Keratinocyte (primary cell): ENCODE data around the gene TINAG. TPM values are rescaled to one million over a fixed set of nuclear protein-coding genes. Genes with fewer than 3 reads are reported as not detected.

Experiments used
- DNase-seq: peaks from one replicate; pipeline ENCODE4 v3.0.0-alpha.2; 2011; ENCODE audit warnings: low read depth, missing footprints, low spot score
- FAIRE-seq: peaks from 2 replicates; lab custom pipeline; 2011; peaks lifted over from hg19 to GRCh38; lab: Jason Lieb, UNC
- H2AFZ ChIP-seq: 2 replicates; pipeline ENCODE4 v1.6.0; 2012; ENCODE audit warnings: low read length, control low read depth, inconsistent platforms; ENCODE audit not compliant: control insufficient read depth
- H3K27ac ChIP-seq: 2 replicates; pipeline ENCODE4 v1.5.1; 2011; ENCODE audit warnings: low read length; ENCODE audit not compliant: control insufficient read depth, insufficient read depth
- H3K27me3 ChIP-seq: 3 replicates; pipeline ENCODE4 v1.6.0; 2011; ENCODE audit warnings: low read length; ENCODE audit not compliant: control insufficient read depth, insufficient read depth; ENCODE audit errors: extremely low read depth
- H3K36me3 ChIP-seq, 2 experiments: 2 replicates in 1 of 2; 3 replicates in 1 of 2; pipeline ENCODE4 v1.5.1; 2011; ENCODE audit warnings: low read length in 2 of 2, mild to moderate bottlenecking in 1 of 2; ENCODE audit not compliant: control insufficient read depth in 2 of 2, insufficient read depth in 2 of 2; ENCODE audit errors: extremely low read depth in 1 of 2
- H3K4me1 ChIP-seq: 3 replicates; pipeline ENCODE4 v1.5.1; 2011; ENCODE audit warnings: low read length; ENCODE audit not compliant: control insufficient read depth, insufficient read depth; ENCODE audit errors: extremely low read depth
- H3K4me2 ChIP-seq: 3 replicates; pipeline ENCODE4 v1.6.0; 2011; ENCODE audit warnings: low read depth, low read length; ENCODE audit not compliant: control insufficient read depth, insufficient read depth; ENCODE audit errors: extremely low read depth
- H3K4me3 ChIP-seq, 3 experiments: fragments of 200-600 bp in 1 of 3; sonication (generic) in 1 of 3; 2 replicates in 2 of 3; 3 replicates in 1 of 3; pipeline ENCODE4 v1.5.1; 2011 to 2016; ENCODE audit warnings: low read length in 3 of 3, mild to moderate bottlenecking in 3 of 3, control low read depth in 2 of 3, inconsistent platforms in 1 of 3, low read depth in 1 of 3, mixed read lengths in 1 of 3, mixed run types in 1 of 3, moderate library complexity in 1 of 3; ENCODE audit not compliant: control insufficient read depth in 2 of 3, insufficient read depth in 2 of 3; ENCODE audit errors: extremely low read depth in 1 of 3
- H3K79me2 ChIP-seq: 2 replicates; pipeline ENCODE4 v1.6.0; 2012; ENCODE audit warnings: low read length; ENCODE audit not compliant: control insufficient read depth, insufficient read depth
- H3K9ac ChIP-seq: 3 replicates; pipeline ENCODE4 v1.6.0; 2011; ENCODE audit warnings: low read length; ENCODE audit not compliant: control insufficient read depth, insufficient read depth; ENCODE audit errors: extremely low read depth
- H3K9me1 ChIP-seq: 3 replicates; pipeline ENCODE4 v1.6.0; 2011; ENCODE audit warnings: low read length; ENCODE audit not compliant: control insufficient read depth, insufficient read depth; ENCODE audit errors: extremely low read depth
- H3K9me3 ChIP-seq: 2 replicates; pipeline ENCODE4 v1.5.1; 2012; ENCODE audit warnings: low read depth, low read length; ENCODE audit not compliant: control insufficient read depth
- H4K20me1 ChIP-seq: 3 replicates; pipeline ENCODE4 v1.6.0; 2011; ENCODE audit warnings: low read length; ENCODE audit not compliant: control insufficient read depth, insufficient read depth; ENCODE audit errors: extremely low read depth
- CTCF ChIP-seq, 3 experiments: IDR thresholded peaks in 1 of 3; conservative IDR thresholded peaks in 1 of 3; optimal IDR thresholded peaks in 1 of 3; 2 replicates in 2 of 3; 3 replicates in 1 of 3; pipeline versions ENCODE3 to v1.5.1; 2011; ENCODE audit warnings: low read length in 3 of 3, mild to moderate bottlenecking in 3 of 3, moderate library complexity in 2 of 3, control low read depth in 1 of 3, inconsistent platforms in 1 of 3; ENCODE audit not compliant: insufficient read depth in 2 of 3; ENCODE audit errors: extremely low read depth in 1 of 3
- EZH2 ChIP-seq: IDR thresholded peaks from one replicate; pipeline ENCODE4 v1.6.1; 2012; ENCODE audit warnings: inconsistent platforms, mild to moderate bottlenecking, low read length, moderate library complexity
- dilution Hi-C: fragments of 300-500 bp; cut with MboI; formaldehyde crosslinking; loops from one replicate; pipeline ENCODE4 v1.7.0; 2020; ENCODE audit warnings: low sequenced_read_pairs; ENCODE audit not compliant: extremely low pct_ligation_motif_present
- polyA plus RNA-seq, 5 experiments: library from polyadenylated mRNA; depleted of rRNA in 3 of 5; stranded (reverse) in 3 of 5; stranded (forward) in 1 of 5; unstranded in 1 of 5; fragments of >200 nt; gene quantifications; 1 replicate in 1 of 5; 2 replicates in 3 of 5; 3 replicates in 1 of 5; pipeline versions ENCODE4 v1.2.1 to v1.2.3, GENCODE V29; 2011 to 2012; ENCODE audit warnings: missing spikeins in 2 of 5, low read depth in 1 of 5, low replicate concordance in 1 of 5

TINAG gene
- polyA plus RNA-seq, 1 donor (not counting 4 experiments of a cell fraction or from before 2014, with no cell fraction given) = not detected

- H3K27me3 ChIP-seq = no peaks in the 10 kb centered on the region
- H2AFZ ChIP-seq = no peak overlapping the region
- H3K4me1 ChIP-seq = no peaks in the 10 kb centered on the region
- H4K20me1 ChIP-seq = no peaks in the 10 kb centered on the region
- no peak overlapping the region for H3K9ac ChIP-seq
- H3K4me2 ChIP-seq = no peak overlapping the region
- FAIRE-seq (no peak), DNase-seq (no peak)
- no peak overlapping the region for H3K4me3 ChIP-seq
- no peaks in the 10 kb centered on the region for H3K9me3 ChIP-seq
- dilution Hi-C loops = no loop called here
- no peaks in the 10 kb centered on the region for H3K79me2 ChIP-seq
- no peaks in the 10 kb centered on the region for H3K36me3 ChIP-seq
- no peaks in the 10 kb centered on the region for H3K9me1 ChIP-seq
- TF ChIP-seq EZH2 (no peak), CTCF (optimal IDR thresholded peaks at IDR 0.05 in 1 of 3, IDR thresholded peaks at IDR 0.05 in 1 of 3, conservative IDR thresholded peaks at IDR 0.05 in 1 of 3; ENCODE audit: extremely low read depth in 1 of 3, insufficient read depth in 2 of 3, low read length in 3 of 3) (no peak)
- no peak overlapping the region for H3K27ac ChIP-seq
Observed at GRCh38 chr6:54262499-54262898, 45.7 kb upstream of the TINAG start.

- Histone ChIP-seq H3K4me3 (no peak overlapping the region), H4K20me1 (no peaks in the 10 kb centered on the region), H3K36me3 (no peaks in the 10 kb centered on the region), H3K4me1 (no peaks in the 10 kb centered on the region), H3K27ac (no peak overlapping the region), H3K9me1 (no peaks in the 10 kb centered on the region), H3K9me3 (no peaks in the 10 kb centered on the region), H3K79me2 (no peaks in the 10 kb centered on the region), H2AFZ (no peak overlapping the region), H3K9ac (no peak overlapping the region), H3K4me2 (no peak overlapping the region), H3K27me3 (no peaks in the 10 kb centered on the region)
- no peak for DNase-seq
- no peak for FAIRE-seq
- dilution Hi-C loops = no loop called here
- TF ChIP-seq EZH2 (no peak), CTCF (optimal IDR thresholded peaks at IDR 0.05 in 1 of 3, IDR thresholded peaks at IDR 0.05 in 1 of 3, conservative IDR thresholded peaks at IDR 0.05 in 1 of 3; ENCODE audit: extremely low read depth in 1 of 3, insufficient read depth in 2 of 3, low read length in 3 of 3) (no peak)
Observed at GRCh38 chr6:54262971-54263370, 45.3 kb upstream of the TINAG start.
